H54 (cell line): ENCODE measurements around the gene CYP24A1.

Experiments
- DNase-seq: peaks from one replicate; pipeline ENCODE4 v3.0.0; 2011; ENCODE audit warnings: low spot score, mixed read lengths; ENCODE audit not compliant: insufficient read length
- FAIRE-seq: peaks from 3 replicates; lab custom pipeline; 2011; peaks lifted over from hg19 to GRCh38; lab: Jason Lieb, UNC
- POLR2A ChIP-seq: IDR thresholded peaks from 2 replicates; pipeline ENCODE4 v1.6.1; 2011; ENCODE audit warnings: low read depth, mild to moderate bottlenecking, low read length

Gene CYP24A1

DNA sequence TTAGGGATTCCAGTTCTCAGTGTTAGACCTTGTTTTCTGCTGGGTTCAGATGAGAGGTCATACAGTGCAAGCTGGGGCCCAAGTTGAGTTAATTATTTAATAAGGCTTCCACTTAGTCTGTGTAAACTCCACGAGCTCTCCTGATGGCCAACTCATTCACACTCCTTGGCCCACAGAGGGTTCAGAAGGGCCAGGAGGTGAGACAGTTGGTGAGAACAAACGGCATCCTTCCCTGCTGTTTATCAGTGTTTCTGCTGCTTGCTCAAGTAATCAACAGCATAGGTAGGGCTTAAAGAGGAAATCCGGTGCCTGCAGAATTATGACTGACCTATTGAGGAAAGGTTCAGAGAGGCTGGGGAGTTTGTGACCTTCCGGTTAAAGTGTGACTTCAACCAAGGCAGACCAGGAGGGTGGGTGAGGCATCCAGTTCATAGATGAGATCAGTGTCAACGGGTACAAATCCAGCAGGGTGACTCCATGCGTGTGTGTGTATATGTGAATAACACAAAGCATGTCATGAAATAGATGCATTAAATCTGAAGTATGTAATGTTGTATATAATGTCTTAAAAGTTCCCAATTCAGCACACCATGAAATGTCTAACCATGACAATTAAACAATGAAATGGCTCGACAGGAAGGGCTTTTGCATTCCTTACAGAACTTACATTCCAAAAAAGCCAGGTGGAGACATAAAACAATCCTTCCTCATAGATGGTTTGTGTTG lies 66.0 kb downstream of the CYP24A1 start:
- no peak for FAIRE-seq
- no peak for DNase-seq
- no peak for TF ChIP-seq POLR2A

GRCh38 chr20:54107181-54107580 lies 66.6 kb downstream of the CYP24A1 start:
- TF ChIP-seq POLR2A: no peak
- DNase-seq (no peak), FAIRE-seq (no peak)

DNA sequence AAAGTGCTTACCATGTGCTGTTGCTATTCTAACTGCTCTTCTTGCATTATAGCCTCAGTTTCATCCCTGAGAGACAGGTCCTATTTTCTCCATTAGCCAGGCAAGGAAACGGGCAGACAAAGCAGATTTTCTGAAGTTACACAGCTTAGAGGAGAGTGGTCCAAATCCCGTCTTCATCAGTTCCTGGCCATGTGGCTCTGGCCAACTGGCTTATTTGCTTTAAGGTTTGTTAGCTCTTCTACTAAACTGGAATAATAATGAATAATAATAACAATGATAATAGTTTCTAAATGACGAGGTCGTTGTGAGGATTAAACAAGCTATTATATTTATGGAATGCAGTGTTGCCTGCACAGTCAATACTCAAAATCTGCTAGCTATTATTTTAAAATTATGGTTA lies 67.6 kb downstream of the CYP24A1 start:
- FAIRE-seq (no peak), DNase-seq (no peak)
- TF ChIP-seq POLR2A: no peak

DNA sequence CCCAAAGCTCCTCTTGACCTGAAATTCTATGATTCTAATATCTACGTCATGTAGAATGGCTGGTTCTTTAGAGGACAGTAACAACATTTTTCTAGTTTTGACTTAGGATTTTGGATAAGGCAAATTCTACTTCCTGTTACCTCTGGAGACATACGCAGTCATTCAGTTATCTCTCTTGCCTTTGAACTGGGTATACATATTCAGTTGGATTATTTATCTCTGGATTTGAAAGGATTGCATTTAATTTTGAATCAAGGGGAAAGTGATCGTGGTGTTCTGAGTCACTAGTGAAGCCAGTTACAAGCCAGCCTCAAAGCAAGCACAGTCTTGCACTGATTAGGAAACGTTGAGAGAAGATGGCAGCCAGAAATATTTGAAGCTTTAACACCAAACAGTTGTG lies 68.1 kb downstream of the CYP24A1 start:
- TF ChIP-seq POLR2A: no peak
- no peak for FAIRE-seq

DNA sequence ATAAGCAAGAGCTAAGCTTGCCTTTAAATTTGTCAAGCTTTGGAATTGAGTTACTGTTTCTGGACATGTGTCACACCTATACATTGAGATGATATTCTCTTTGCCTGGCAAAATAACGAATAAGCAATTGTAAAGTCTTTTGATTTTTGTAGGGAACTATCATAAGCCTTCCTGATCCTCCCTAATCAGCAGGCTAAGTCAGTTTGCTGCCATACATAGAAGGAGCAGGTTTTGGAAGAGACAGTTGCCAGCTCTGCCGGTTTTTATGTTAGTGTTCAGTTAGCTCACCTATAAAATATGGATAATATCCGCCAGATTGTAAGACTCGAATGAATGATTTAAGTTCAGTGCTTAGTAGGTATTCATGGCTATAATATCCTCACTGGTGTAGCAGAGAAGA lies 69.0 kb downstream of the CYP24A1 start:
- TF ChIP-seq POLR2A: no peak
- FAIRE-seq: no peak
- DNase-seq: no peak

More for the DNA sequence above, 68.1 kb downstream of the CYP24A1 start:
- no peak for DNase-seq

DNA sequence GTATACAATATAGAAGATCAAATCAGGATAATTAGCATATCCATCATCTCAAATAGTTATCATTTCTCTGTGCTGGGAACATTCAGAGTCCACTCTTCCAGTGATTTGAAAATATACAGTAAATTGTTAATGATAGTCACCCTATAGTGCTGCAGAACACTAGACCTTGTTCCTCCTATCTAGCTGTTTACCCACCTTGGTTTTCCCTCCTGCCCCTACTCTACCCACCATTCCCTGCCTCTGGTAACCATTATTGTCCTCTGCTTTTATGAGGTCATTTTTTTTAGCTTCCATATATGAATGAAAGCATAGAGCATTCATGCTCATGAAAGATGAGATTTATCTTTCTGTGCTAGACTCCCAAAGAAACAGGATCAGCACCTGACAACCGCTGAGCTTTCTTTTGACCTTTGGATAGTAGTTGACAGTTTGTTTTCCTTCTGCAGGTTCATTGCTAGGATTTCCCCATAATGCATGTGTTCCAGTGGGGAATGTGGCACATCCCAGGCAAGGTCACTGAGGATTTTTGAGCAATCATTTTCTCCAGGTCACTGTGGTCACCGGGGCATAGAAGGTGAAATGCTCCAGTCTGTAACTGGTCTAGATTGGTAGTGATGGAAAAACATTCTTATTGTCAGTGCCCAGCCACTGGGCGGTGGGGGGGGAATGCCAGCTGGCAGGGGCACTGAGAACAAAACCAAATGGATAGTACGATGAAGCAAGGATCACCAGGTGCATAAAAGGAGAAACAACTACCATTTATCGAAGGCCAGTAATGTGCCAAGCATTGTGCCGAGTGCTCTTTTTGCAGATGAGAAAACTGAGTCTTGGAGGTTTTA lies 69.8 kb downstream of the CYP24A1 start:
- DNase-seq (no peak), FAIRE-seq (no peak)
- TF ChIP-seq POLR2A: no peak
